Esophagus muscularis mucosa (tissue), 3 donors: Measurements from ENCODE around the gene INHBA.

Source experiments
- POLR2AphosphoS5 ChIP-seq, 2 donors: sonication (generic); formaldehyde crosslinking; IDR thresholded peaks; one replicate each; pipeline ENCODE4 v1.6.1; 2017; ENCODE audit warnings: antibody characterized with exemption in 2 of 2
- TF ChIP-seq, protein P1 (sequence below), 3 experiments: fragments of 200-600 bp in 2 of 3; fragments of 450-650 bp in 1 of 3; sonication (generic) in 2 of 3; IDR thresholded peaks; one replicate each; pipeline ENCODE4 v1.5.1; 2017 to 2019; ENCODE audit warnings: antibody characterized with exemption in 3 of 3, mild to moderate bottlenecking in 2 of 3, moderate library complexity in 1 of 3

DNA sequence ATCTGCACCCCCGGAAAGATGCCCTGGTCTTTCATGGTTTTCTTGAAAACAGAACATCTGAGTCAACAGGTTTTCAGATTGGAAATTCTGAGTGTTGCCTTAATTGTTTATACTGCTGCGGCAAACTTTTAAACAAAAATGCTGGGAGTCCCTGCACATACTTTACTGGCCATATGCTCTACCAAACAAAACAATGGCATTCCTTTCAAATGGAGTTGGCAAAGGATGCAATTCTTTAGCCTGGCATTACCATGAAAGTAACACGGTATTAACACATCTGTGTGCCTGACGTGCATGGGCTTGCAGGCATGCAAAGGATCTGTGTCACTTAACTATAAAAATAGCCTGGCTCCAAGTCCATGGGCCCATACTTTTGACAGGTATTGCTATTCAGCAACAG, 4.2 kb downstream of the INHBA start:
- TF ChIP-seq, protein P1, sequence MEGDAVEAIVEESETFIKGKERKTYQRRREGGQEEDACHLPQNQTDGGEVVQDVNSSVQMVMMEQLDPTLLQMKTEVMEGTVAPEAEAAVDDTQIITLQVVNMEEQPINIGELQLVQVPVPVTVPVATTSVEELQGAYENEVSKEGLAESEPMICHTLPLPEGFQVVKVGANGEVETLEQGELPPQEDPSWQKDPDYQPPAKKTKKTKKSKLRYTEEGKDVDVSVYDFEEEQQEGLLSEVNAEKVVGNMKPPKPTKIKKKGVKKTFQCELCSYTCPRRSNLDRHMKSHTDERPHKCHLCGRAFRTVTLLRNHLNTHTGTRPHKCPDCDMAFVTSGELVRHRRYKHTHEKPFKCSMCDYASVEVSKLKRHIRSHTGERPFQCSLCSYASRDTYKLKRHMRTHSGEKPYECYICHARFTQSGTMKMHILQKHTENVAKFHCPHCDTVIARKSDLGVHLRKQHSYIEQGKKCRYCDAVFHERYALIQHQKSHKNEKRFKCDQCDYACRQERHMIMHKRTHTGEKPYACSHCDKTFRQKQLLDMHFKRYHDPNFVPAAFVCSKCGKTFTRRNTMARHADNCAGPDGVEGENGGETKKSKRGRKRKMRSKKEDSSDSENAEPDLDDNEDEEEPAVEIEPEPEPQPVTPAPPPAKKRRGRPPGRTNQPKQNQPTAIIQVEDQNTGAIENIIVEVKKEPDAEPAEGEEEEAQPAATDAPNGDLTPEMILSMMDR (IDR thresholded peaks at IDR 0.05) = no peak
- peak in 1 of 2 donors; percentile 35 for TF ChIP-seq POLR2AphosphoS5 (IDR thresholded peaks at IDR 0.05)
